ENCODE measurements around the gene CNST. TPM values are rescaled to one million over a fixed set of nuclear protein-coding genes. Genes with fewer than 3 reads are reported as not detected.
A peak's percentile ranks its signal among the peaks of the same experiment; 100 is the strongest.

Gene CNST
- total and polyA plus RNA-seq, 9 of the 15 experiments (the other 6 are each of a cell fraction or from before 2014, with no cell fraction given) = 17.0 to 55.3 (median 30.8) TPM

DNA sequence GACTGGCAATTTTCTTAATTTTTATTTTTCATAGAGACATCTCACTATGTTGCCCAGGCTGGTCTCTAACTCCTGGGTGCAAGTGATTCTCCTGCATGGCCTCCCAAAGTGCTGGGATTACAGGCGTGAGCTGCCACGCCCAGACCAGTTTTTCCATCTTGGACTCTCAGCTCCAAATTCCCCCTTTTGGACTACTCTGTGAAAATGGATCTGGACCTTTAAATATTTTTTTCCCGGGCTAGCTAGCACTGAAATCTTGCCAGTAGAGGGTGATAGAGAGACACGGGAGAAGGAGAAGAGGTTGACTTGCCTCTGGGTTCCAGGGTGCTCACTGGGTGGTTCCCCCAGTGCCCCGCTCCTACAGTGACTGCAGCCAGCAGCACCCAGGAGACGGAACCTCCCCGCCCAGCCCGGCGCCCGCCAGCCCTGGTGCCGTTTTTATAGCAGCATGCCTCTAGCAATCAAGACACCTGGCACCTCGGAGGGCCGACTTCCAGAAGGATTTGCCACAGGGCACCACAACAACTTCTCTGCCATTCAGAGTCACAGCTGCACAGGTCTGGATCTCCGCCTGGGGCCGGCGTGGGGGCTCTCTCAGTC lies 123.3 kb downstream of the CNST start (continued):
- TF ChIP-seq PRDM10 (IDR thresholded peaks at IDR 0.05; ENCODE audit: partially characterized antibody) = peak; percentile 63
- TF ChIP-seq E2F4 (CRISPR knock-in tag; IDR thresholded peaks at IDR 0.05; ENCODE audit: low read depth) = 0 out of 2 replicates have a peak, but pooled peaks have one; percentile 43

- POLR2A ChIA-PET = interaction anchor here (1.1 to 2.3 kb wide), 2 partner anchors 10 to 104 kb away, joined by 3 to 7 read pairs; no protein-coding TSS in a partner anchor
- TF ChIP-seq TEAD4 (IDR thresholded peaks at IDR 0.05; ENCODE audit: low read length) = no peak
- no peak for TF ChIP-seq TEAD4 (CRISPR knock-in tag; IDR thresholded peaks at IDR 0.05; ENCODE audit: borderline replicate concordance)
- TF ChIP-seq PATZ1 (CRISPR knock-in tag; IDR thresholded peaks at IDR 0.05; ENCODE audit: borderline replicate concordance) = no peak
- no peak for TF ChIP-seq RAD21 (CRISPR knock-in tag; conservative IDR thresholded peaks at IDR 0.05 in 1 of 2, IDR thresholded peaks at IDR 0.05 in 1 of 2)
- no peak for TF ChIP-seq TRIM28 (IDR thresholded peaks at IDR 0.05)
- TF ChIP-seq OTX1 (CRISPR knock-in tag; IDR thresholded peaks at IDR 0.05) = no peak
- TF ChIP-seq TARDBP (IDR thresholded peaks at IDR 0.05) = no peak
- TF ChIP-seq HSF4 (CRISPR knock-in tag; IDR thresholded peaks at IDR 0.05; ENCODE audit: borderline replicate concordance) = no peak
- no peak for TF ChIP-seq CCAR2 (IDR thresholded peaks at IDR 0.05; ENCODE audit: low read depth, low read length)
- TF ChIP-seq EP300 (IDR thresholded peaks at IDR 0.05; ENCODE audit: low read length) = no peak
- no peak for TF ChIP-seq MAFG (tag; conservative IDR thresholded peaks at IDR 0.05)
- no peak for TF ChIP-seq PRMT5 (CRISPR knock-in tag; IDR thresholded peaks at IDR 0.05)
Measured at GRCh38 chr1:246690100-246690499, 123.8 kb downstream of the CNST start.

More at GRCh38 chr1:246690100-246690499, 123.8 kb downstream of the CNST start:
- H3K36me3 ChIP-seq (ENCODE audit: control insufficient read depth, insufficient read depth, low read length) = no peaks in the 10 kb centered on the region
- WGBS (ENCODE audit: insufficient coverage, low coverage, missing lambda C conversion rate) = 28% methylated on average over 12 of the region's 12 CpGs
- H3K27me3 ChIP-seq (ENCODE audit: control insufficient read depth in 2 of 2, insufficient read depth in 2 of 2, low read length in 2 of 2) = no peaks in the 10 kb centered on the region; a peak in 1 of 5 replicates
- H3K27ac ChIP-seq (ENCODE audit: extremely low read depth, low read depth, low read length) = no peak overlapping the region
- H2AFZ ChIP-seq (ENCODE audit: low read depth, low read length) = peak overlapping the region; percentile 63; the same call in 1 of the 2 replicates
- H3K9me1 ChIP-seq (ENCODE audit: control insufficient read depth, insufficient read depth, low read length) = no peaks in the 10 kb centered on the region
- H3K9me3 ChIP-seq (replicated peaks; ENCODE audit: control insufficient read depth, insufficient read depth, low read depth, low read length) = no peaks in the 10 kb centered on the region
- ATAC-seq (no peak; the same call in 2 of the 3 replicates), DNase-seq (ENCODE audit: extremely low read depth in 1 of 4, low spot score in 3 of 4) (no peak), FAIRE-seq (no peak)
- H4K20me1 ChIP-seq (replicated peaks; ENCODE audit: control insufficient read depth, insufficient read depth, low read length) = no peaks in the 10 kb centered on the region
- in situ Hi-C loops (cut with MboI) (no loop called here), intact Hi-C loops (cut with micrococcal nuclease) (loop anchor here (10.0 kb wide), 1 partner anchor 1535 kb away; the partner anchor contains the start of gene KIF26B)
- H3K4me1 ChIP-seq (replicated peaks in 1 of 2; ENCODE audit: control insufficient read depth in 2 of 2, insufficient read depth in 2 of 2, low read length in 2 of 2) = peaks cover 0 to 7% of the 10 kb centered on the region in 2 experiments; a peak in 3 of 5 replicates
- H3K79me2 ChIP-seq (ENCODE audit: control insufficient read depth, insufficient read depth, low read length) = no peaks in the 10 kb centered on the region
- CTCF ChIA-PET (ENCODE audit: low intra/inter-chr PET ratio) = interaction anchor here (1.2 to 2.1 kb wide), 2 partner anchors 64 to 193 kb away, joined by 5 to 11 read pairs; no protein-coding TSS in a partner anchor
- BruUV-seq (replicated peaks) = no TSS peak
- no peak overlapping the region for H3K4me2 ChIP-seq (ENCODE audit: insufficient read depth, low read length)
- no peak overlapping the region for H3K4me3 ChIP-seq
- H3K9ac ChIP-seq (ENCODE audit: insufficient read depth in 1 of 2, low read depth in 2 of 2, low read length in 2 of 2) = no peak overlapping the region

Measured in K562 (cell line).